ENCODE measurements around the gene MYO15A. TPM values are rescaled to one million over a fixed set of nuclear protein-coding genes. Genes with fewer than 3 reads are reported as not detected.
A peak's percentile ranks its signal among the peaks of the same experiment; 100 is the strongest.

Gene MYO15A
- total and polyA plus RNA-seq, 2 donors (not counting 1 experiment from before 2014, with no cell fraction given): 2.5 to 3.1 TPM

- no peaks in the 10 kb centered on the region for H3K9me3 Mint-ChIP-seq (ENCODE audit: insufficient read depth)
- CTCF ChIA-PET: interaction anchor here (0.7 kb wide), 2 partner anchors 33 to 547 kb away, joined by 3 to 5 read pairs; no protein-coding TSS in a partner anchor
- Histone ChIP-seq H3K4me1 (ENCODE audit: control insufficient read depth in 2 of 2, insufficient read depth in 2 of 2, low read length in 2 of 2) (peaks cover 15 to 22% of the 10 kb centered on the region in 2 donors), H3K79me2 (ENCODE audit: control insufficient read depth, insufficient read depth, low read length) (peaks cover 12% of the 10 kb centered on the region), H3K36me3 (replicated peaks in 1 of 2; ENCODE audit: control extremely low read depth in 1 of 2, control insufficient read depth in 1 of 2, extremely low read depth in 1 of 2, insufficient read depth in 2 of 2, low read length in 1 of 2) (no peaks in the 10 kb centered on the region), H3K9ac (ENCODE audit: low read length) (no peak overlapping the region), H3K4me2 (replicated peaks; ENCODE audit: low read depth, low read length, poor library complexity, severe bottlenecking) (no peak overlapping the region), H3K9me3 (ENCODE audit: control extremely low read depth in 1 of 3, control insufficient read depth in 2 of 3, insufficient read depth in 1 of 3, low read length in 2 of 3) (no peaks in the 10 kb centered on the region), H4K20me1 (ENCODE audit: control insufficient read depth, insufficient read depth, low read length, poor library complexity, severe bottlenecking) (peaks cover 2% of the 10 kb centered on the region), H3K27ac (ENCODE audit: low read length in 2 of 2) (no peak overlapping the region), H2AFZ (ENCODE audit: insufficient read depth, low read depth, low read length, poor library complexity, severe bottlenecking) (no peak overlapping the region), H3K4me3 (ENCODE audit: control extremely low read depth in 1 of 5, extremely low read depth in 1 of 5, insufficient read depth in 1 of 5, low read depth in 2 of 5, low read length in 4 of 5) (no peak overlapping the region), H3K27me3 (replicated peaks in 1 of 4; ENCODE audit: control extremely low read depth in 1 of 4, control insufficient read depth in 3 of 4, insufficient read depth in 4 of 4, low read length in 3 of 4) (no peaks in the 10 kb centered on the region)
- intact Hi-C loops (cut with micrococcal nuclease): no loop called here
- no peak overlapping the region for H3K27ac Mint-ChIP-seq
- over 99% methylated on average over 6 of the region's 7 CpGs for WGBS (ENCODE audit: insufficient coverage)
- TF ChIP-seq CTCF (IDR thresholded peaks at IDR 0.05) (no peak), EZH2 (IDR thresholded peaks at IDR 0.05; ENCODE audit: borderline replicate concordance, insufficient read depth, low read depth, low read length, poor library complexity, severe bottlenecking) (no peak)
- DNase-seq (no peak), ATAC-seq (ENCODE audit: low read depth) (no peak)
- no peaks in the 10 kb centered on the region for H3K27me3 Mint-ChIP-seq
- H3K4me1 Mint-ChIP-seq: peaks cover 22% of the 10 kb centered on the region
- H3K4me3 Mint-ChIP-seq: no peak overlapping the region
- POLR2A ChIA-PET: no interaction called here
Measured at GRCh38 chr17:18179804-18180203, 71.2 kb downstream of the MYO15A start.

GRCh38 chr17:18181358-18181757 is 72.8 kb downstream of the MYO15A start:
- no peak for TF ChIP-seq CTCF (IDR thresholded peaks at IDR 0.05)
- no peak for TF ChIP-seq EZH2 (IDR thresholded peaks at IDR 0.05; ENCODE audit: borderline replicate concordance, insufficient read depth, low read depth, low read length, poor library complexity, severe bottlenecking)
- ATAC-seq (ENCODE audit: low read depth): no peak
- H2AFZ ChIP-seq (ENCODE audit: insufficient read depth, low read depth, low read length, poor library complexity, severe bottlenecking): no peak overlapping the region
- no peak overlapping the region for H3K9ac ChIP-seq (ENCODE audit: low read length)
- peaks cover 18% of the 10 kb centered on the region for H4K20me1 ChIP-seq (ENCODE audit: control insufficient read depth, insufficient read depth, low read length, poor library complexity, severe bottlenecking)
- no peaks in the 10 kb centered on the region for H3K9me3 ChIP-seq (ENCODE audit: control extremely low read depth in 1 of 3, control insufficient read depth in 2 of 3, insufficient read depth in 1 of 3, low read length in 2 of 3)
- peaks cover 0 to 6% of the 10 kb centered on the region in 2 experiments for H3K36me3 ChIP-seq (replicated peaks in 1 of 2; ENCODE audit: control extremely low read depth in 1 of 2, control insufficient read depth in 1 of 2, extremely low read depth in 1 of 2, insufficient read depth in 2 of 2, low read length in 1 of 2)
- Mint-ChIP-seq H3K4me1 (peaks cover 33% of the 10 kb centered on the region), H3K9me3 (ENCODE audit: insufficient read depth) (no peaks in the 10 kb centered on the region), H3K27me3 (no peaks in the 10 kb centered on the region), H3K4me3 (peak overlapping the region; percentile 99), H3K27ac (peak overlapping the region; percentile 16)
- intact Hi-C loops (cut with micrococcal nuclease): no loop called here
- no peak overlapping the region for H3K4me3 ChIP-seq (ENCODE audit: control extremely low read depth in 1 of 5, extremely low read depth in 1 of 5, insufficient read depth in 1 of 5, low read depth in 2 of 5, low read length in 4 of 5)
- no peak overlapping the region for H3K27ac ChIP-seq (ENCODE audit: low read length in 2 of 2)
- CTCF ChIA-PET: no interaction called here
- no peaks in the 10 kb centered on the region for H3K27me3 ChIP-seq (replicated peaks in 1 of 4; ENCODE audit: control extremely low read depth in 1 of 4, control insufficient read depth in 3 of 4, insufficient read depth in 4 of 4, low read length in 3 of 4)
- POLR2A ChIA-PET: no interaction called here
- 69% methylated on average over 4 of the region's 5 CpGs for WGBS (ENCODE audit: insufficient coverage)
- H3K4me2 ChIP-seq (replicated peaks; ENCODE audit: low read depth, low read length, poor library complexity, severe bottlenecking): no peak overlapping the region
- no peak for DNase-seq
- peaks cover 26 to 30% of the 10 kb centered on the region in 2 donors for H3K4me1 ChIP-seq (ENCODE audit: control insufficient read depth in 2 of 2, insufficient read depth in 2 of 2, low read length in 2 of 2)
- peaks cover 28% of the 10 kb centered on the region for H3K79me2 ChIP-seq (ENCODE audit: control insufficient read depth, insufficient read depth, low read length)

Measured in B cell (primary cell).